HG03439 (cell line): ENCODE data around the gene RGS11.
"Not testable (repeated sequence)": the region's sequence is repeated elsewhere in the genome, so short reads cannot be mapped to it uniquely, and the experiment has no call there.

ENCODE experiments used
- ATAC-seq: cut with Tn5 transposase; IDR thresholded peaks from one replicate; pipeline ENCODE4 v1.9.1; 2021; ENCODE audit warnings: mild to moderate bottlenecking, moderate library complexity; ENCODE audit not compliant: unreplicated experiment

RGS11 gene

DNA sequence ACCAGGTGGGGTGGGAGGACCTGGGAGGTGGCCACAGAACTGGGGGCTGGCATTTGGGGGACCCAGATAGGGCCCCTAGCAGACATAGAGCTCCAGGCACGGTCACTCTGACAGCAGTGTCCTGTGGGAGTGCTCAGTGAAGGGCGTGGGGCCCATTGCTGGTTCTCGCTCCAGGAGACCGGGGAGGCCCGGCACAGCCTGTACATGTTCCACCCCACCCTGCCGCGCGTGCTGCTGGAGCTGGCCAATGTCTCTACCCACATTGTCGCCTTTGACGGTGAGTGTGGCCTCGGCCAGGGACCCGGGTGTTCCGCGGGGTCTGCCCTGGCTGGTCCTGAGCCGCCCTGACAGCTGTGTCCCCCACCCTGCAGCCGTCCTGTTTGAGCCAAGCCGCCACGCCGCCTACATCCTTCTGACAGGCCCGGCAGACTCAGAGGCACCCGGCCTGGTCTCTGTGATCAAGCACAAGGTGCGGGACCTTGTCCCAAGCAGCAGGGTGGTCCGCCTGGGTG, 11.2 kb downstream of the RGS11 start:
- ATAC-seq = no peak

DNA sequence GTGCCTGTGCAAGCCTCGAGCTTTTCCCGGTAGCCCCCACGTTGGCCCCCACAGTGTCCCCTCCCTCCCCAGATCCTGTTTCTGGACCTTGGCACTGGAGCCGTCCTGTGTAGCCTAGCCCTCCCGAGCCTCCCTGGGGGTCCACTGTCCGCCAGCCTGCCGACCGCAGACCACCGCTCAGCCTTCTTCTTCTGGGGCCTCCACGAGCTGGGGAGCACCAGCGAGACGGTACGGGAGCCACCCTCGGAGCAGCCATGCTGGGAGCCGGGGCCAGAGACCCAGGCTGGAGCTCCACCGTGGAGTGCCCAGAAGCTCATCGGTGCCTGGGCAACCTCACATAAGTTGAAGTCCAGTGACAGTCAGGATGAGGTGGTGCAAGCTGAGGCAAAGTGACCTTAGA, 11.8 kb downstream of the RGS11 start:
- ATAC-seq = no peak

DNA sequence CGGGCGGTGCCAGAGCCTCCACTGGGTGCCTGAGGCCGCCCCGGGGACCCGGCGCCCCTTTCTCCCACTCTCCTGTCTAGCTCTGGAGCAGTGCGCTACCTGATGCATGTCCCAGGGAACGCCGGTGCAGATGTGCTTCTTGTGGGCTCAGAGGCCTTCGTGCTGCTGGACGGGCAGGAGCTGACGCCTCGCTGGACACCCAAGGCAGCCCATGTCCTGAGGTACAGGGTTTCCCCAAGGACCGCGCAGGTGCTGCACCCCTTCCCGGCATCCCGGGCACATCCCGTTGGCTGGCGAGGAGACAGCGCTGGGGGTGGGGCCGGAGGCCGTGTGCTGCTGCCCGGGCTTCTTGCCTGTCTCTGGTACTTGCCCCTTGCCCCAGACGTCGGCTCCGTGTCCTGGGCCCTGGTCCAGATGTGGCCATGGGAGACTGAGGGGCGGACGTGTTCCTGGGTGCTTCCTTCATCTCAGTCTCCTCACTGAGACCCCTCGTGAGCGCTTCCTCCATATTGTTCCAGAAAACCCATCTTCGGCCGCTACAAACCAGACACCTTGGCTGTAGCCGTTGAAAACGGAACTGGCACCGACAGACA, 12.5 kb downstream of the RGS11 start:
- no peak for ATAC-seq

DNA sequence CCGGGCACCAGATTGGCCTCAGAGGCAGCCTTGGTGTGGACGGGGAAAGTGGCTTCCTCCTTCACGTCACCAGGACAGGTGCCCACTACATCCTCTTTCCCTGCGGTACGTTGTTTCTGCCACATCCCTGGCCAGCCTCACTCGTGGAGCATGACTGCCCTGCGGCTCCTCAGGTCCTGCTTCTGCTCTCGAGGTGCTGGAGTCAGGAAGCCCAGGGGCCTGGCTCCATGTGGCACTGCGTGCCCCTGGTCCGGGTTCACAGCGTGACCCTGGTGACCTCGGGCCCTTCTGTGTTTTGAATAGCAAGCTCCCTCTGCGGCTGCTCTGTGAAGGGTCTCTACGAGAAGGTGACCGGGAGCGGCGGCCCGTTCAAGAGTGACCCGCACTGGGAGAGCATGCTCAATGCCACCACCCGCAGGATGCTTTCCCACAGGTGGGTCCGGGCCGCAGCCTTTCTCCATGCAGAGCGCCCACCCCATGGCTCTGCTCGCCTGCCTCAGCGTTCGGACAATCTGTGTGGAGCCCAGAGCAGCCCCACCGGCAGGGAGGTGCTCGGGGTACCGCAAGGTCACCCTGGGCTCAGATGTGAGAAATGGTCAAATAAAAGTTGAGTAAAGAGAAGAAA, 13.5 kb downstream of the RGS11 start:
- no peak for ATAC-seq

- ATAC-seq = no peak
Observed at GRCh38 chr16:261031-261691, 14.6 kb downstream of the RGS11 start.

GRCh38 chr16:260326-260725, 15.4 kb downstream of the RGS11 start:
- no peak for ATAC-seq

- no peak for ATAC-seq
Observed at GRCh38 chr16:259814-260253, 15.9 kb downstream of the RGS11 start.

- ATAC-seq = no peak
Observed at GRCh38 chr16:259226-259625, 16.5 kb downstream of the RGS11 start.

DNA sequence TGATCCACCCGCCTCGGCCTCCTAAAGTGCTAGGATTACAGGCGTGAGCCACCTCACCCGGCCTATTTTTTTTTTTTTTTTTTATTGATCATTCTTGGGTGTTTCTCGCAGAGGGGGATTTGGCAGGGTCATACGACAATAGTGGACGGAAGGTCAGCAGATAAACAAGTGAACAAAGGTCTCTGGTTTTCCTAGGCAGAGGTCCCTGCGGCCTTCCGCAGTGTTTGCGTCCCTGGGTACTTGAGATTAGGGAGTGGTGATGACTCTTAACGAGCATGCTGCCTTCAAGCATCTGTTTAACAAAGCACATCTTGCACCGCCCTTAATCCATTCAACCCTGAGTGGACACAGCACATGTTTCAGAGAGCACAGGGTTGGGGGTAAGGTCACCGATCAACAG, 17.7 kb downstream of the RGS11 start:
- not testable (repeated sequence) for ATAC-seq

- ATAC-seq = no peak
Observed at GRCh38 chr16:255183-255582, 20.6 kb downstream of the RGS11 start.

- ATAC-seq = no peak
Observed at GRCh38 chr16:254461-254860, 21.3 kb downstream of the RGS11 start.

DNA sequence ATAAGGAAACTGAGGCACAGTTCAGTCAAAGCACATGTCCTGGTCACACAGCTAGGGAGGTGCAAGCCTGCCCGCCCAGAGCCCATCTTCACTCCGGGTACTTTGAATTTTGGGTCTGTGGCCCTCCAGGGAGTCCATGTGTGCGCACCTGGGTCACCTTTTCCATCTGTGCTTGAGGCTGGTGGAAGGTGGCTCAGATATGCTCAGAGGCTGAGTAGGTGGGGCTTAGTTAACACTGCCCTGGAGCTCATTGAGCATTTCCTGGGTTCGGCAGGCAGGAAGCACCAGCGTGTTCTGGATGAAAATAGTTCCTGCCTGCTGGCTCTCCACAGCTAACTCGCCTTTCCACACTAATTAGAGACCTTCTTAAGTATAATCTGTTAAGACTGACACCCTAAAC, 21.9 kb downstream of the RGS11 start:
- no peak for ATAC-seq

DNA sequence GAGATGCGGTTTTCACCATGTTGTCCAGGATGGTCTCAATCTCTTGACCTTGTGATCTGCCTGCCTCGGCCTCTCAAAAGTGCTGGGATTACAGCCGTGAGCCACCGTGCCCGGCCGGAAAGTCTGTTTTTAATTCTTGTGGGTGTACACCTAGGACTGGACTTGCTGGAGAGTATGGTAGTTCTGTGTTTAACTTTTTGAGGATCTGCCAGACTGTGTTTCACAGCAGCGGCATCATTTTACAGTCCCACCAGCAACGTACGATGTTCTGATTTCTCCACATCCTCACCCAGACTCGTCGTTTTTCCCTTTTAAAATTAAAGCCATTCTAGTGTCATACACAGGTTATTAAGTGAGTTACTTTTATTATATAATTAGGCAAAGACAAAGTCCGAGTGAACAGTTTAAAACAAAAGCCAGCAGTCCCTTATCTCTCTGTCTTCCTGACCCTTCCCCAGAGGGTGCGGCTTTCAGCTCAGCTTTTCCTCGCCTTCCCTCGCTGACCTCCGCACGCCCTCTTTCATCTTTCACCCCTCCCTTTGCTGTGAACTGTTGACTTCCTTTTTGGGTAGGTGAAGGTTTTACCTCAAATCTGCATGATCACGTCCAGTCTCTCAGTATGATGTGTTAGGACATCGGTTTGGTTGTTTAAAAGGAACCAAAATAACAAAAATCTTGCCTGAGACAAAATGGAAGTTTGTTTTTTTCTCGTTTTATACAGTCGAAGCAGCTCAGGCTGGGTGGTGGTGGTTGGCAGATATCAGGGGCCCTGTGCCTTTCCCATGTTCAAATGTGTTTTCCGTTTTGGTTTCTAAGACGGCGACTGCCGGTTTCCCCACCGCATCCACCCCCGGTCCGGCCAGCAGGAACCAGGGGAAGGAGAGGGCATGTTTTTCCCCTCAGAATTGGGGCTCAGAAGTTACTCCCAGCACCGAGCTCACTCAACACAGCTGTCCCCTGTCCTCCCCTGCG, 23.1 kb downstream of the RGS11 start:
- no peak for ATAC-seq

DNA sequence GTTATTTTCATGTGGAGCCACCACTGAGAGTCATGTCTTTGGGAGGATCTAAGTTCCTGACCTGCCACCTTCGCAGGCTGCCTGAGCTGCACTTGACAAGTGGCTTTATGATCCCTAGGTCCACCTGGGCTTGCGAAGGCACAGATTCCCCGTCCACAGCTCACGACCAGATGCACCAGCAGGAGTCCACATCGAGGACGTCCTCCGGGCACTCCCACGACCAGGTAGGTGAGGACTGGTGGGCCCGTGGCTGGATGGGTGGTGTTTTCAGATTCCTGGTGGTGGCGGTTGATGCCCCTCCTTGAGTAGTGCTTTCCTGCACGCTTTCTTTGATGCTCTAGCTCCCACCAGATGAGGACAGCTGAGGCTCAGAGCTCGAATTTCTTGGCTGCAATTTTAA, 26.3 kb downstream of the RGS11 start:
- ATAC-seq = no peak

DNA sequence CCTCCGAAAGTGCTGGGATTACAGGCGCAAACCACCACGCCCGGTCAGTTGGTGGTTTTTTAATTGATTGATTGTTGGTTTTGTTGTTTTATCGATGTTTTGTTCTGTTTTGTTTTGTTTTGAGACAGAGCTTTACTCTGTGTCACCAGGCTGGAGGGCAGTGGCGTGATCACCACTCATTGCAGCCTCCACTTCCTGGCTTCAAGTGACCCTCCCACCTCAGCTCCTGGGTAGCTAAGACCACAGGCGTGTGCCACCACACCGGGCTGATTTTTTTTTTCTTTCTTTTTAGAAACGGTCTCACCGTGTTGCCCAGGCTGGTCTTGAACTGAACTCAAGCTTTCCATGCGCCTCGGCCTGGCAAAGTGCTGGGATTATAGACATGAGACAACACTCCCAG, 28.7 kb downstream of the RGS11 start:
- no peak for ATAC-seq

- ATAC-seq = no peak
Observed at GRCh38 chr16:245105-245504, 30.6 kb downstream of the RGS11 start.

GRCh38 chr16:243348-243747, 32.4 kb downstream of the RGS11 start:
- no peak for ATAC-seq

DNA sequence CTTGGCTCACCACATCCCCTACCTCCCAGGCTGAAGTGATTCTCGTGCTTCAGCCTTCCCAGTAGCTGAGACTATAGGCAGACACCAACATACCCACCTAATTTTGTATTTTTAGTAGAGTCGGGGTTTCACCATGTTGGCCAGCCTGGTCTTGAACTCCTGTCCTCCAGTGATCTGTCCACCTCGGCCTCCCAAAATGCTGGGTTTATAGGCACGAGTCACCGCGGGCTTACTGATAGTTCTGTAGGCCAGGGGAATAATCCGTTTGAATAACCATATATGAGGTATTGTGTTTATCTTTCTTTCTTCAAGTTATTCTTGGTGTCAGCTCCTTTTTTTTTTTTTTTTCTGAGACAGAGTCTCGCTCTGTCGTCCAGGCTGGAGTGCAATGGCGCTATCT, 33.5 kb downstream of the RGS11 start:
- ATAC-seq = no peak

GRCh38 chr16:240559-240958, 35.2 kb downstream of the RGS11 start:
- ATAC-seq = no peak

DNA sequence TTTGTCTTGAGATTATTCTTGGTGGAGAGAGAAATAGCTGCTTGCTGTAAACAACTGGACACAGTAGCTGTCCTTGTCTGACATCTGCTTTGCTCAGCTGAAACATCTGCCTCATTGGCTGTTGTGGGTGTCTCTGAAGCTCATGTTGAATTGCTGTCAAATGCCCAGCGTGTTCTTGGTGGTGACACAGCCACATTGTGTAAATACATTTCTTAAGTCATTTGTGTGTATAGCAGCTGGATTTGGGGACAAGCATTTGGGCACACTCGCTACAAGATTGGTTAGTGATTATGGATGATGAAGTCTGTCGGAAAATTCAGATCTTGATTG, 35.8 kb downstream of the RGS11 start:
- ATAC-seq = no peak
